ENCODE data around the gene CIROP.

GRCh38 chr14:23143911-23144310 lies 39.1 kb upstream of the CIROP start:
- no peak for TF ChIP-seq CTCF (IDR thresholded peaks at IDR 0.05; ENCODE audit: low read length)
- no peak for TF ChIP-seq EZH2 (IDR thresholded peaks at IDR 0.05; ENCODE audit: borderline replicate concordance, low read length)

Measured in OCI-LY1 (cell line).